ENCODE measurements around the gene RHBG.

RHBG gene

GRCh38 chr1:156371553-156372264 is 2.7 kb downstream of the RHBG start:
- TF ChIP-seq EGR1 (IDR thresholded peaks at IDR 0.05) (no peak), REST (IDR thresholded peaks at IDR 0.05; ENCODE audit: low read depth) (no peak), FOXM1 (IDR thresholded peaks at IDR 0.05; ENCODE audit: borderline replicate concordance, low read depth) (no peak), USF1 (IDR thresholded peaks at IDR 0.05) (peak; percentile 73), EP300 (IDR thresholded peaks at IDR 0.05; ENCODE audit: borderline replicate concordance) (no peak), CEBPB (IDR thresholded peaks at IDR 0.05) (no peak), TAF1 (IDR thresholded peaks at IDR 0.05; ENCODE audit: low read depth) (no peak), CREB1 (IDR thresholded peaks at IDR 0.05; ENCODE audit: low read depth) (no peak)

- TF ChIP-seq EP300 (IDR thresholded peaks at IDR 0.05; ENCODE audit: borderline replicate concordance): no peak
- no peak for TF ChIP-seq CEBPB (IDR thresholded peaks at IDR 0.05)
- TF ChIP-seq TEAD4 (IDR thresholded peaks at IDR 0.05): no peak
- no peak for TF ChIP-seq TAF1 (IDR thresholded peaks at IDR 0.05; ENCODE audit: low read depth)
- no peak for TF ChIP-seq CREB1 (IDR thresholded peaks at IDR 0.05; ENCODE audit: low read depth)
- no peak for TF ChIP-seq EGR1 (IDR thresholded peaks at IDR 0.05)
- no peak for TF ChIP-seq USF1 (IDR thresholded peaks at IDR 0.05)
- TF ChIP-seq NFIC (IDR thresholded peaks at IDR 0.05): no peak
- no peak for TF ChIP-seq REST (IDR thresholded peaks at IDR 0.05; ENCODE audit: low read depth)
- TF ChIP-seq MAX (IDR thresholded peaks at IDR 0.05): no peak
- TF ChIP-seq RAD21 (IDR thresholded peaks at IDR 0.05; ENCODE audit: low read depth): no peak
- no peak for TF ChIP-seq TCF12 (IDR thresholded peaks at IDR 0.05; ENCODE audit: low read depth)
- TF ChIP-seq FOXM1 (IDR thresholded peaks at IDR 0.05; ENCODE audit: borderline replicate concordance, low read depth): no peak
- TF ChIP-seq ZBTB7A (IDR thresholded peaks at IDR 0.05; ENCODE audit: low read depth): no peak
- no peak for TF ChIP-seq YY1 (IDR thresholded peaks at IDR 0.05; ENCODE audit: low read depth)
These were observed 3.2 kb downstream of the RHBG start for GRCh38 chr1:156372265-156372586.

GRCh38 chr1:156372876-156373275 is 3.9 kb downstream of the RHBG start:
- no peak for TF ChIP-seq FOXM1 (IDR thresholded peaks at IDR 0.05; ENCODE audit: borderline replicate concordance, low read depth)
- TF ChIP-seq NFIC (IDR thresholded peaks at IDR 0.05): no peak
- TF ChIP-seq ZBTB7A (IDR thresholded peaks at IDR 0.05; ENCODE audit: low read depth): no peak
- TF ChIP-seq MAX (IDR thresholded peaks at IDR 0.05): no peak
- no peak for TF ChIP-seq USF1 (IDR thresholded peaks at IDR 0.05)
- no peak for TF ChIP-seq CEBPB (IDR thresholded peaks at IDR 0.05)
- no peak for TF ChIP-seq CREB1 (IDR thresholded peaks at IDR 0.05; ENCODE audit: low read depth)
- no peak for TF ChIP-seq YY1 (IDR thresholded peaks at IDR 0.05; ENCODE audit: low read depth)
- TF ChIP-seq EGR1 (IDR thresholded peaks at IDR 0.05): no peak

- TF ChIP-seq TAF1 (IDR thresholded peaks at IDR 0.05; ENCODE audit: low read depth): no peak
- TF ChIP-seq USF1 (IDR thresholded peaks at IDR 0.05): no peak
- no peak for TF ChIP-seq EP300 (IDR thresholded peaks at IDR 0.05; ENCODE audit: borderline replicate concordance)
- no peak for TF ChIP-seq CREB1 (IDR thresholded peaks at IDR 0.05; ENCODE audit: low read depth)
- no peak for TF ChIP-seq FOXM1 (IDR thresholded peaks at IDR 0.05; ENCODE audit: borderline replicate concordance, low read depth)
- no peak for TF ChIP-seq REST (IDR thresholded peaks at IDR 0.05; ENCODE audit: low read depth)
- TF ChIP-seq MAX (IDR thresholded peaks at IDR 0.05): no peak
- no peak for TF ChIP-seq ZBTB7A (IDR thresholded peaks at IDR 0.05; ENCODE audit: low read depth)
- no peak for TF ChIP-seq TCF12 (IDR thresholded peaks at IDR 0.05; ENCODE audit: low read depth)
- no peak for TF ChIP-seq EGR1 (IDR thresholded peaks at IDR 0.05)
- TF ChIP-seq NFIC (IDR thresholded peaks at IDR 0.05): no peak
- no peak for TF ChIP-seq TEAD4 (IDR thresholded peaks at IDR 0.05)
- TF ChIP-seq RAD21 (IDR thresholded peaks at IDR 0.05; ENCODE audit: low read depth): no peak
- no peak for TF ChIP-seq CEBPB (IDR thresholded peaks at IDR 0.05)
- TF ChIP-seq YY1 (IDR thresholded peaks at IDR 0.05; ENCODE audit: low read depth): no peak
These were observed 4.5 kb downstream of the RHBG start for GRCh38 chr1:156373546-156373945.

Measured in Ishikawa (cell line).